Activated T-cell treated with anti-CD3 and anti-CD28 coated beads, Interleukin-2, amount 50 U/mL, for 1 hour (primary cell): ENCODE measurements around the gene DIPK1C.

Source experiments
- DNase-seq: peaks from one replicate; pipeline ENCODE4 v3.0.0-alpha.2; 2020

Gene DIPK1C

DNA sequence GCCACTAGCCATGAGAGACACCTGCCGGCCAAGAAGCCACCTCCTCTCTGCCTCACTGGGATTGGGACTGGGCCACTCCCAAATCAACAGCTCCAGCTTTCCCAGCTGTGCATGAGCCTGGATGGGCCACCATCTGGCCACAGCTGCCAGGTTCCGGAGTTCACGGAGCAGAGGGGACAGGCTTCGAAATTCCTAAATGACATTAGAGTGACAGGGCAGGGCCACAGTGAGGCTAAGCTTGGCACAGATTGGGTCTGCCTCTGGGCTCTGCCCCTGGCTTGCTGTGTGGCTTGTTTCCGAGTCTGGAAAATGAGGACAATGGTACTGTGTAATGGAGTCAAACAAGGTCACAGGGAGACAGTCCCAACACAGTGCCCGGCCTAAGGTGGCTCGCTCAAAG lies 6.5 kb downstream of the DIPK1C start:
- DNase-seq: no peak

DNA sequence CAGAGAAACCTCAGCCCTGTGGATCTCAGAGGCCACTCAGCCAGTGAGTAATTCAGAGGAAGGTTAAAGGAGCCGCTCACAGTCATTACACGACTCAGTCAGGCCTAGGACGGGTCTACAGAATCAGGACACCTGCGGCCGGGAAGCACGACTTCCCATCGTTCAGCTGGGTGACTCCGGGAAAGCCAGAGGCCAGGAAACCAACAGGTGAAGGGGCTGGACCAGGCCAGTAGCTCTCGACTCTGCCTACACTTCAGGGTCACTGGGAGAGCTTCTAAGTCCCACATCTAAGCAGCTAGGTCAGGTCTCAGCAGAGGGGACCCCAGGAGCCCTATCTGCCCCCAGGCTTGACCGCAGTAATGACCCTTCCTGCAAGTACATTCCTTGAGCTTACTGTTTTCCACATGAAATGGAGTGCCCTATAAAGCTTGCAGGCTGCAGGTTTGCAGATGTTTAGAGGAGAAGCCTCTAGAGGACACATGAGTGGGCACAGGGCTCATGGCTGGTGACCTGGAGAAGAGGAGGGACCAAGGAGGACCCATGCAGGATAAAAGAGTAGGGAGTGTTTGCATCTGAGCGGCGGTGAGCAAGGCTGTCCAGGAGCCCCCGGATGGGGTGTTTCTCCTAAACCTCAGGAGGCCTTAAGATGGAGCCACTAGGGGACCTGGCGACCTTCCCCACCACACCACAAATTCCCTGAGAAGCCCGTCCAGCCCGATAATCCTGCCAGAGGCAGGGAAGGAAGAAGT lies 9.5 kb downstream of the DIPK1C start:
- no peak for DNase-seq

DNA sequence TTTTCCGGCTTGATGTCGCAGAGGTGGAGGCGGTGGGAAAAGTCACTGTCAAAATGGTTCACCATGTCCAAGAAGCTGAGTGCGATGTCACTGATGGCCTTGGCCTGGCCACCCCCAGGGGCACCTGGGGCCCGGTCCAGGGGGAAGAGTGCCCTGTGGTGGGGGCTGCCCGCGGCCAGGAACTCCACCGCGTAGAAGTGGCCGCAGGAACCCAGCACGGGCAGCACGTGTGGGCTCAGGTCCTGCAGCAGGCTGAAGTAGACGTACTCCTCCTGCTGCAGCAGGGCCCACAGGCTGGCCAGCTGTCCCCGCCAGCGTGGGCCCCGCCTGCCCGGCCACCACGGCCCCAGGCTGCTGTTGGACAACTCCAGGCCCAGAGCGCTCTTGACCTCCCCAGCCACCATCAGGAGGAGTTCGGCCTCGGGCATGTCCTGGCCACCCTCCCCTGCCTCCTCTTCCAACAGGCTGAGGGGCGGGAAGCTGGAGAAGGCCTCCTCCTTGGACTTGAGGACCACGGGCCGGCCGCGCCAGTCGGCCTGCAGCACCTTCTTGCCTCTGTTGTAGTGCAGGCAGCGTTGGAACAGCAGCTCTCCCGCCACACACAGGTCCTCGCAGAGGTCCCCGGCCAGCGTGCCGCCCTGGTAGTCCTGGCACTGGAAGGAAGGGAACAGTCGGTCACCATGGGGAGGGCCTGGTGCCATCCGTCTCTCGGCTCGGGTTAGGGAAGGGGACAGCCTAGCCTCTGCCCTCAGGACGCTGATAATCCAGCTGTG lies 10.3 kb downstream of the DIPK1C start:
- no peak for DNase-seq

DNA sequence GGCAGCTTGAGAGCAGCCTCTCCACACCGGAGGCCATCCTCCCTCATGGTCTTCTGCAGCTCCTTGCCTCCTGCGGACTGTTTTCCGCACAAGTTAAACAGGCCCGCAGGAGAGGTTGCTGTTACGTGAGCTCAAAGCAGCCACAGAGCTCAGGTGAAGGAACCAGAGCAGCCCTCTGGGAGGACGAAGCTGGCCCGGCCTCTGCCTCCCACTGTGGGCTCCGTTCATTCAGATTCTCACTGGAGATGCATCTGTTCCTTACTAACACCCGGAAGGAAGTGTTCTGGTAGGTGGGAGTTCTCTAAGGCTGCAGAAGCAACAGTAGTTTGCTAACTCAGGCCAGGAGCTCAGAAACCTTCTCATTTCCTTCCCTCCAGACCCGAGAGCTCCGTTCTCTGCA lies 10.9 kb downstream of the DIPK1C start:
- DNase-seq: no peak

DNA sequence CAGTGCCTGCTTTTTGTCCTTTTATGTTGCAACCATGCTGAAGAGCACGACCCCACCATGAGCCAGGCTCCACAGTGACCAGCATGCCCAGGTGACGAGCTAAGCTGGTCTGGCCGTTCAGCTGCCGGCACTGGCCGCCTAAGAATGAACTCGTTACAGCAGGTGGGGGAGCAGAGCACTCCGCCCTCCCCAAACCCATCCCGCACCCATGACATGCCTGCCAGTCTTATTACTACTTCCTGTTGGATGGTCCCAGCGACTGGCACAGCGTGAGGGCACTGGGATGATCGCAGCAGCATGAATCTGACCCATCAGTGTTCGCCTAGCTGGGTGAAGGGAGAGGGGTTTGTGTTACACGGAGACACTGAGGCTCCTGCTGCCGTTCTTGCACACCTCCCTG lies 11.5 kb downstream of the DIPK1C start:
- no peak for DNase-seq

DNA sequence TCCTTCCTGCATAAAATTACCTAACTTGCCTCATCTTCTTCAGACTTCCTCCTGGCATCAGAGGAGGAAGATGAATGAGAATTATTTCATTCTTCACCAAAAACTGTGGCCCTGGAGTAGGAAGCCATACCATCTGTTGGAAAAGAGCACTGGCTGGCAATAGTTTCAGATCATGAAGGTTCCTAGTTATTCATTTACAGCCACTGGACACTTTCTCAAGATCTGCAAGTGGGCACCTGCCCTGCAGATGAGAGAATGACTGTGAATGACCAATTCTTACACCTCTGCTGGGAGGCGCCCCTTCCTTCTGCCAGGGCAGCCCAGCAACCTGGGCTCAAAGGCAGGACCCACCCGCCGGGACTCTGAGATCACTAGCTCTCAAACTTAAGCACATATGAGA lies 13.0 kb downstream of the DIPK1C start:
- DNase-seq: no peak

DNA sequence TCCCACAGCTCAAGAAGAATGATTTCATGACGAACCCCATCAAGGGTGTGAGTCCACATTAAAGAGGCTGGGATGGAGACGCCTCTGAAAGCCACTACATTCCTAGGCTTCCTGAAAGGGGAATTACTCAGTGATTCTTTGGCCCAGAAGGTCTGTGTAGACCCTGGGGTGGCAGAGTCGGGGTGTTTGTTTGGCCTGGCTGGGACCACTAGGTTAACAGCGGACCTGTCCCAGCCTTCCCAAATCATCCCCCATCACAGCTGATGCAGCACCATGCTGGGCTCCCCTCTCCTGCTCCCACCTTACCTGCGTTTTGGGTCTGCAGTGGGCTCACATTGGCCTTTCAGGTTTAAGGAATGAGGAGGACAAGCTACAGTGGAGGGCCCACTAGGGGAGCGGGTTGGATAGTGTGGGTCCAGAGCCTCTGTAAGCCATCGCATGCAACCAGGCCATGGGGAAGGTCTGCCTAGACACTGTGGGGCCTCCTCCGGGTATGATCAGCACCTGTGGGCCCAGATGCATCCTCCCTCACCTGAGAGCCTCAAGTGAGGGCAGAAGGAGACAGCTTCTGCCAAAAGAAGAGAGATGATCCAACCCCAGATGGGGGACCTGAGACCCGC lies 16.2 kb downstream of the DIPK1C start:
- DNase-seq: no peak

DNA sequence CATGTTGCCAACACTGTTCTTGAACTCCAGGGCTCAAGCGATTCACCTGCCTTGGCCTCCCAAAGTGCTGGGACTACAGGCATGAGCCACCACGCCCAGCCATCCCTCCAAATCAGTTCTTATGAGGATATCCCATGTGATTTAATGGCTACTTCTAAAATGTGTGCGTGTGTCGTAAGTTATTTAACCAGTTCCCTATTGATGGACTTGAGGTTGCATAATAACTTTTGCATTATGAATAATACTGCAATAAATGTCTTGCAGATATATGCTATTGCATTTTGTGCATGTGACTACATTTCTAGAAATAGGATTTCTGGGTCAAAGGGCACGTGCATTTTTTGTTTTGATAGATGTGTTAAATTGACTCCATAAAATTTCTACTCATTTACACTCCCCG lies 19.0 kb downstream of the DIPK1C start:
- DNase-seq: no peak

DNA sequence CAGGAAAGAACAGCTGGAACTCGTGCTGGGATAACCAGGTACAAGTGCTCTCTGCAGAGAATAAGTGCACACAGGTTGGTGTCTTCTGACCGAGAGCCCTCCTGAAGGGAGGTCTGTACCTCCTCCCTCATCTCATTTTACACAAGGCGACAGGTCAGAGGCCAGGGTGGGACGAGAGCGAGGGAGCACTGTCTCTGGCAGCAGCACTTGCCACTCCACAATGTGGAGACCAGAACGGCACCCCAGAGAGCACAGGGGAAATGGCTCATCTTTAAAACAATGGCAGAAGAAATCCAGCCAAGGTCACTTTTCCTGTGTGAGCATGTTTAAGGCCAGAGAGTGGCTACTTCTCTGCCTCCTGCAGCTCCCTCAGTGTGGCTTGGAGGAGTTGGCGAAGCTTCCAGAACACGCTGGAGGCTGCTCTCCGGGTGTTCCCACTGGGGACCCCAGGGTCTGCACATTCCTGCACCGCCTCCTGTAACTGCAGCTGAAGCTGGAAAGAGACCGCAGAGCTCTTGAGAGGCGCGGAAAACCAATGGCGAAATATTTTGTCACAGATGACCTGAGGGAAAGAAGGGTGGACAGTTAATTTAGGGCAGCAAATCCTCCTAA lies 20.8 kb downstream of the DIPK1C start:
- DNase-seq: no peak

DNA sequence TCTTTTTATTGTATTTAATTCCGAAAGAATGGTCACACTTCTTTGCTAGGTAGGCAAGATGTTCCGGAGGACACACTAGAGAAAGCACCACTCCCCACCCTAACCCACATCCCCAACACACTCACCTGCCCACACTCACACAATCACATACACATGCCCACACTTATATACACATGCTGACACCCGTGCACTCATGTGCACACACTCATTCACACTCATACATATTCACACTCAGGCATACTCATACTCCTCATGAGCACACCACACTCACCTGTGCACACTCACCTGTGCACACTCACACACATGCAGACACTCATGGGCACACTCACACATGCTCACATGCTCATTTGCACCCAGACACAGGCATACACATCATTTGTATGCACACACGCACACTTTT lies 21.4 kb downstream of the DIPK1C start:
- DNase-seq: no peak

DNA sequence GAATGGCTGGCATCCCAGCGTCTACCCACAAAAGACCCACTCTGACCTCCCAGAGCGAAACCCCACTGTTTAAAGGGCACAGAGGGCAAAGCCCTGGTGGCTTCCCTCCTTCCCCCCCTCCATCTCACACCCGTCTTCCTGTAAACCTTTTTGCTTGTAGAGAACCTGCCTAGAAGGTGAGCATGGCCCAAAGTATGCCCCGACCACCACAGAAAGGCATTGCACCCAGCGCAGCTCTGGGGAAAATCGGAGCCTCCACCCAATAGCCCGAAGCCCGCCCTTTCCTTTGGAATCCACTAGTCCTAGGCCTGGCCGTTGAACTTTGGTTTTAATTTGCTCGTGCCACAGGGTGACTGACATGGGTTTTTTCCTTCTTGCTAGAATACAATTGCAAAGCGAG lies 22.6 kb downstream of the DIPK1C start:
- no peak for DNase-seq

DNA sequence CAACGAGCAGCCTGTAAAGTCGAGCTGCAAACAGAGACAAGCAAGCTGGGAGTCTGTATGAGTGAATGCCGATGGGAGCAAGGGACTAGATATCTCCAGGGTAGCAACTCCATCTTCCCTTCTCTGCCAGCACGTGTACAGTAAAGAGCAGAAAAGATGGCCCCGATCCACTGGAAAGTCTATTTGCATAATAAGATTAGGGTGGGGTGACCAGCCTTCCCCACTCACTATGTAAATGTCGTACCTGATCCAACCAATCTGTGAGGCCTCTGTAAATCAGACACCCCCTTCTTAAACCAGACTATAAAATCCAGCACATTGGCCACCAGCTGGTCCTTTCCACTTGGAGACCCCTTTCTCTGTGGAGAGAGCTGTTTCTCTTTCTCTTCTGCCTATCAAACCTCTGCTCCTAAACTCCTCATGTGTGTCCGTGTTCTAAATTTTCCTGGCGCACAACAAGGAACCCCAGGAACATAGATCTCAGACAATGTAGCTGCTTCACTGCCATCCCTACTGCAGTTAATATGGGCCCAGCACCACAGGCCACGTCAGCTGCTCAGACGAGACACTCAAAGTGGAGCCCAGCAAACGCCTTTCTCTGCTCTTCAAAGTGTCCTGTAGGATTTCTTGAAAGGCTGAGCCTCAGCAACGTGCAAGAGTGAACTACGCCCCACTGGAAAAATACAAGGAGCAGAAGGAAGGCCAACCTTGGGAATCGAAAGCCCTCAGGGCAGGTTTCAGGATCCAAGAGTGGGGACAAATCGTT lies 26.1 kb downstream of the DIPK1C start:
- DNase-seq: no peak

DNA sequence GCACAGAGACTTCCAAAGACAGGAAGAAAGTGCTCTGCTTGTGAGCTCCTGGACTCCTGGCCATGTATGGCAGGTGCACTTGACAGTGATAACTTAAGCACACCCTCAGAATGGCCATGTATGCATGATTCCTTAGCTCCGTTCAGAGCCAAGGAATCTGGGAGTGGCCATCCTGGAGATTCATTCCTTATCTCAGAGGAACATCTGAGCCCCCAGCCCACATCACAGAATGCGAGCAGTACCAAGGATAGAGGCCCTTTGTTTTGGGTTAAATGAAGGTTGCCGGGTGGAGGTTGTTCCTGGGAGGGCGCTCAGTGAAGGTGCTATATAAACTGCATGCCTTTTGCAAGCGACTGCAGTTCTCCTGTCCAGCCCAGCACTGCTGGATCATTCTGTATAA lies 26.9 kb downstream of the DIPK1C start:
- DNase-seq: no peak

DNA sequence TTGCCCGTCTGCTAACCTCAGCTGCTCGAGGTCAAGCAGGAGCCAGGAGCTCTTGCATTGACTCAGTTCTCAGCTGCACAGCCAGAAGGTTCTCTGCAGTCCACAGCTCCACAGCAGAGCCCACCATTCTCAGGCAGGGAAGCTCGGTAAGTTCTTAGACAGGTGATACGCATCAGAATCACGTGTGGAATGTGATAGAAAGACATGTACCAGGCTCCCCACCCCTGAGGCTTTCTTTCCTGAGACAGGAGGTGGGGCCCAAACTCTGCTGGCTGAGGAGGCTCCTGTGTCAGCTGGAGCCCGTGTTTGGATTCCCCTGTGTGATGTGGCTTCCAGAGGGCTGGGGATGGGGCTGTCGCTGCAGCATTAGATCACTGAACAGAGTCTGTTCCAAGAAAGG lies 28.0 kb downstream of the DIPK1C start:
- no peak for DNase-seq

DNA sequence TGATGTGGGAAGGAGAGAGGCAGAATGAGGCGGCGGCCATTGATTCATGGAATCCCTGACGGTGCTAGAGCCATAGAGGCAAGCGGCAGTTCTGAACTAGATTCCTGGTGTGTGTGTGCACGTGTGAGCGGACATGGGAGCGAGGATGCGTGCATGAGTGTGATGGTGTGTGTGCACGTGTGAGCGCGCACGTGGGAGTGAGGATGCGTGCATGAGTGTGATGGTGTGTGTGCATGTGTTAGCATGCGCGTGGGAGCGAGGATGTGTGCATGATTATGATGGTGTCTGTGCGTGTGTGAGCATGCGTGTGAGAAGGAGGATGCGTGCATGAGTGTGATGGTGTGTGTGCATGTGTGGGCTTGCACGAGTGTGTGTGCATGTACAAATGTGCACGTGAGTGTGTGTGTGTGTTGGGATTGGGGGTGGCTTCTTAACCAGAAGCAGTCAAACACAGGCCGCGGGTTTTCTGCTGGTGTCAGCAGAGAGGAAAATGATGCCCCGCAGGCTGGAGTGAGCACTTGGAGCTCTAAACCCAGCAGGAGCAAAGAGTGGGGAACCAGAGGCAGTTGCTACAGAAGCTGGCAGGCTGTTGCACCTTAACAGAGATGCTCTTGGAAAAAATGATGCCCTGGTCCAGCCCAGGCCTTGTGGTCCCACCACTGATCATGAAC lies 29.5 kb downstream of the DIPK1C start:
- no peak for DNase-seq

DNA sequence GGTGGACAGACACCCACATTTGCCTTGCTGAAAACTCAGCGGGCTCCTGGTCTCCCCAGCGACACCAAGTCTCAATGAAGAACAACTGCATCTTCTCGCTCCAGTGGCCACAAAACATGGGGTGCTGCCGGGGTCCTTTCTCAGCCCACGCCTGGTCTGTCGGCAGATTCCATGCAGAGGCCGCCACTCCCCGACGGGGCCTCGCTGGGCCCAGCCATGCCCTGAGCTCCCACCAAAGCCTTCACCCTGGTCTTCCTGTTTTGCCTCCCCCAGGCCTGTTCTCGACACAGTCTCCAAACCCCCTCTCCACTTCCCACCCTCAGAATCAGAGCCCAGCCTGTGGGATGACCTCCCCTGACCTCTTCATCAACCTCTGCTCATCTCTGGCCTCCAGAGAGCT lies 31.2 kb downstream of the DIPK1C start:
- no peak for DNase-seq

DNA sequence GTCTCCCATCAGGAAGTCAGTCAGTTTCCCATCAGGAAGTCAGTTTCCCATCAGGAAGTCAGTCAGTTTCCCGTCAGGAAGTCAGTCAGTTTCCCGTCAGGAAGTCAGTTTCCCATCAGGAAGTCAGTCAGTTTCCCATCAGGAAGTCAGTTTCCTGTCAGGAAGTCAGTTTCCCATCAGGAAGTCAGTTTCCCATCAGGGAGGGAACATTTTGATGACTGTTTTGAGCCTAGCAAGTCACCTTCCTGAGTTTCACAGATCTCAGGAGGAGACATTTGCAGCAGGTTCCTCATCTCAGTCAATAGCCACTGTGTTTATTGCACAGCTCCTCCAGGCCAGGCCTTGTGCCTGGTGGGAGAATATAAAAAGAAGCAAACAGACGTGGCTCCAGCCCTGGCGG lies 31.9 kb downstream of the DIPK1C start:
- no peak for DNase-seq

DNA sequence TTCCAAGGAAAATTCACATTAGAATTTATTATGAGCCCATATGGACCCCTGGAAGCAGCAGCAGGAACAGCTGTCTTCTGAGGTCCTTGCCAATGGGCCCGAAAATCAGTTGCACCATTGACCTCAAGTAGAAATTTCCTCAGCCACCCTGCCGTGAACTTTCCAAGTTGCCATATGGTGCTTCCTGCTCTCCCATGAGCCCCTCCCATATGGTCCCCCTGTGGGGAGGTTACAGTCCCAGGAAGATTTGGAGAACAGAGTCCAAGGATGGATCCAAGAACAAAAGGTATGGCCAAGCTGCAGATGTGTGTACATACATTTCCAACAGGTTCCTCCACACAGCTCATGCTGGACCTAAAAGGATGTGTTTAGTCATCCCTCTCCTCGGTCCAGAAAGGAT lies 34.6 kb downstream of the DIPK1C start:
- DNase-seq: no peak

DNA sequence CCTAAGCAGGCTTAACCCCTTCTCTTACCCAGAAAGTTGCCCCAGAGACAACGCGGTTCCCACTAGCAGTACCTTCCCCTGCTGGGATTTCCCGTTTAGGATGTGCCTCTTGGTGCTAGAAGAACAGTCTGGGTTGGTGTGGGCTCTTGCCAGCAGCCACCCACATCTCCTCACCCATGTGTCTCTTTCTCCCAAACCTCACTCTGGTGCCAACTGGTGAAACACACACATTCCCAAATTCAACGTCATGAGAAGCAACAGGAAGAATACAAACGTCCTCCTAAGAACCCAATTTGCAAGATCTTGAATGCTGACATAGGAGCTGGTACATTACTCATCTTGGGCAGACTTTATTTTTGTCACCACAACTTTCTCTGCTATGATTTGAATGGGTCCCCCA lies 36.2 kb downstream of the DIPK1C start:
- DNase-seq: no peak

DNA sequence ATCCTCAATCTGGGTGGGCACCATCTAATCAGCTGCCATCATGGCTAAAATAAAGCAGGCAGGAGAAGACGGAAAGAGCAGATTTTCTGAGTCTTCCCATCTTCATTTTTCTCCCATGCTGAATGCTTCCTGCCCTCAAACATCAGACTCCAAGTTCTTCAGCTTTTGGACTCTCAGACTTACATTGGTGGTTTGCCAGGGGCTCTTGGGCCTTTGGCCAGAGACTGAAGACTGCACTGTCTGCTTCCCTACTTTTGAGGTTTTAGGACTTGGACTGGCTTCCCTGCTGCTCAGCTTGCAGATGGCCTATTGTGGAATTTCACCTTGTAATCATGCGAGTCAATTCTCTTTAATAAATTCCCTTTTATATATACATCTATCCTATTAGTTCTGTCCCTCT lies 36.6 kb downstream of the DIPK1C start:
- DNase-seq: no peak

DNA sequence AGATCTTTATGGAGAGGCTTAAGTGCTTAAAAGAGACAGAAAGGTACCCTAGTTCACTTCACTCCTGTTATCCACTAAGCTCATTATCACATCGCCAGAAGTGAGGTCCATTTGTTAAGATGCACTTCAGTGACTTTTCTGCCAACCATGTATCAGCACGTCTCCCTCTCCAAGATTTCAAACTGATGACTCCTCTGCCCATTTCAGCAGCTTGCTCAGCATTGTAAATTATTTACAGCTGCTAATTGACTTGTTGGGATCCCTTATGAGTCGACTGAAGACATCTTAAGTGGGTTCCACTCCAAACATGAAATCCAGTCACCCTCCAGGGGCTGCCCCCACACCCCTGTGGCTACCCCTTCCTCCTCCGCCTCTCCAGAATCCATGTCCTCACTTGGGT lies 37.3 kb downstream of the DIPK1C start:
- DNase-seq: no peak

DNA sequence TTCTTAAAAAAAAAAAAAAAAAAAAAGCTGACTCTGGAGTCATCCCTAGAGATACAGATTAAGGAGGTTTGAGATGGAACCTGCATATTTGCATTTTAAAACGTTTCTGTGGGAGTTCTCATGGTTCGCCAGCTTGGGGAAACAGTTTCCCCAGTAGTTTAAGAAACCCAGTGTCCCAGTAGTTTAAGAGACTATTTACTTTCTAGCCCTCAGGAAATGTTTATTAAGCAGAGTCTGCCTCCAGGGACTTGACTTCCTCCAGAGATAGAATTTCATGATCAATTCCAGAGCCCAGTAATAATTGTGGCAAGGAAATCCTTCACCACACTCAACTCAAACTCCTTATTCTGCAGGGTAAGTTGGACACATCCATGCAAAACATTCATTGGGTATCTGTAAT lies 39.1 kb downstream of the DIPK1C start:
- no peak for DNase-seq

DNA sequence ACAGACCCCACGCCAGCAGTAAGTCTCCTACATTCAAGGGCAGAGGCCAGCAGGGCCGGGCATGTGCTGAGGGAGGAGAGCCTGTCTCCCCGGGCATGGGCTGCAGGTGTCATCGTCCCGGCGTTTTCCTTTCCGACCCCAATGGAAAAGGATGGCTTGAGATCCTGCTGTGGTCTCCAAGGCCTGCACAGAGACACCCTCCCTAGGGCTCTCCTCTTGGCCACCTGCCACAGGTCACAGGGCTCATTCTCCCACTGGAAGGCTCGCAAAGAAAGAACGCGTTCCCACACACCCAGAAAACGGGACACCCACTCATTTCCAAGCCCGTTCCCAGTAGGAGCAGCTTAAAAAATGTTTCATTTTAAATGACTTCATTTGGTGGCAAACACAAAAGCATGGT lies 41.0 kb downstream of the DIPK1C start:
- no peak for DNase-seq
